Activated T-helper 1 cell treated with anti-CD3 and anti-CD28 coated beads, Interleukin-12 subunit alpha, Interleukin-12 subunit beta, Interleukin-2, Interleukin-4 antibody, amounts not matched to agents 30 ng/mL and 10 ng/mL and 1 ng/mL, durations not matched to agents 14 hours and 24 hours and 36 hours (primary cell): ENCODE results near the gene OSTF1. TPM values are rescaled to one million over a fixed set of nuclear protein-coding genes. Genes with fewer than 3 reads are reported as not detected.
A peak's percentile ranks its signal among the peaks of the same experiment; 100 is the strongest.

ENCODE experiments used
- DNase-seq: peaks from one replicate; pipeline ENCODE4 v3.0.0; 2021; ENCODE audit warnings: low spot score
- H3K27ac Mint-ChIP-seq: one replicate; pipeline ENCODE4 v1.8.0; 2021; ENCODE audit warnings: mild to moderate bottlenecking, mixed read lengths
- H3K27me3 Mint-ChIP-seq: one replicate; pipeline ENCODE4 v1.8.0; 2022; ENCODE audit warnings: mild to moderate bottlenecking, moderate library complexity, mixed read lengths; ENCODE audit not compliant: insufficient read depth
- H3K36me3 Mint-ChIP-seq: one replicate; pipeline ENCODE4 v1.8.0; 2021; ENCODE audit warnings: low read depth, mixed read lengths
- H3K4me1 Mint-ChIP-seq: one replicate; pipeline ENCODE4 v1.8.0; 2021; ENCODE audit warnings: low read depth, mixed read lengths
- H3K4me3 Mint-ChIP-seq: one replicate; pipeline ENCODE4 v1.8.0; 2021; ENCODE audit warnings: mild to moderate bottlenecking, moderate library complexity, mixed read lengths
- H3K9me3 Mint-ChIP-seq: one replicate; pipeline ENCODE4 v1.8.0; 2021; ENCODE audit warnings: mixed read lengths
- intact Hi-C: fragments of 100-400 bp; cut with micrococcal nuclease; formaldehyde crosslinking; loops from one replicate; pipeline ENCODE4 v1.15.1; 2024
- total RNA-seq: library from RNA; stranded (reverse); gene quantifications from 2 replicates; pipeline ENCODE4 v1.2.3, GENCODE V29; 2022

Gene OSTF1
- total RNA-seq, 1 donor from 2014 or later: 53.6 TPM

DNA sequence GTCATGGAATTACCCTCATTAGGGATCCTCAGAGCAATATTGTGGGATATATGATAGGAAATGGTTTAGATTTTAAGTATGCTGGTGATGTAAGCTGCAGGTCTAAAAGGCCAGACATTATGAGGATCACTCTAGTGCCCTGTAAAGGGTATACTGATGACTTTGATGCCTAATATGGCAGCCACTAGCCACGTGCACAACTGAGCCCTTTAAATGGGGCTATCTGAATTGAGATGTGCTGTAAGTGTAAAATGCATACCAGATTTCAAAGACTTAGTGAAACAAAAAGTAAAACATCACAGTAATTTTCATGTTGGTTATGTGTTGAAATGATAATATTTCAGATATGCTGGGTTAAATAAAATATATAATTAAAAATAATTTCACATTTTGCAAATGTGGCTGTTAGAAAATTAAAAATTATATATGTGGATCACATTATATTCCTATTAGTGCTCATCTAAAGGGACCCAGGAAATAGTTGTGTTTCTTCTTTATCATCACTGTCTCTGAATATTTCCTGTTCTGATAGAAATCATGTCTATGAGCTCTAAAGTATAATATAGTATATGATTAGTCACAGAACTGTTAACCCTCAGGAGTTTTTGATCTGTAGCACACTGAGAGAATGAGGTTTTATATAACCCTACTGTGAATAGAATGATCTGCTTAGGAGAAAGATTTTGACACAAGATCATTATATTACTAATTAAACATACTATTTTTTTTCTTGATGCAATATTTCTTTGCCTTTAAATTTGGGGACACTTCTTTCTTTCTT is 50.1 kb downstream of the OSTF1 start:
- Mint-ChIP-seq H3K4me3 (no peak overlapping the region), H3K27ac (no peak overlapping the region), H3K36me3 (peaks cover 56% of the 10 kb centered on the region), H3K4me1 (peaks cover 44% of the 10 kb centered on the region), H3K9me3 (peaks cover 5% of the 10 kb centered on the region), H3K27me3 (no peaks in the 10 kb centered on the region)
- intact Hi-C loops: no loop called here
- no peak for DNase-seq

DNA sequence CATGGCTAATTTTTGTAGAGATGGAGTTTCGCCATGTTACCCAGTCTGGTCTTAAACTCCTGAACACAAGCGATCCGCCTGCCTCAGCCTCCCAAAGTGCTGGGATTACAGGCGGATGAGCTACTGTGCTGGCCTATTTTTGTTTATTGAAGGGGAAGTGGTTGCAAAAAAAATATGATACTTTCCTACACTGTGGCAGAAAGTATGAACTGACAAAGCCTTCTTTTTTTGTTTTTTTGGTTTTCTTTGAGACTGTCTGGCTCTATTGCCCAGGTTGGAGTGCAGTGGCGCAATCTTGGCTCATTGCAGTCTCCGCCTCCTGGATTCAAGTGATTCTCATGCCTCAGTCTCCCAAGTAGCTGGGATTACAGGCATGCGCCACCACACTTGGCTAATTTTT is 50.9 kb downstream of the OSTF1 start:
- H3K27ac Mint-ChIP-seq: no peak overlapping the region
- peaks cover 13% of the 10 kb centered on the region for H3K9me3 Mint-ChIP-seq
- intact Hi-C loops: no loop called here
- H3K36me3 Mint-ChIP-seq: peaks cover 61% of the 10 kb centered on the region
- H3K4me3 Mint-ChIP-seq: no peak overlapping the region
- H3K4me1 Mint-ChIP-seq: peaks cover 45% of the 10 kb centered on the region
- DNase-seq: no peak
- H3K27me3 Mint-ChIP-seq: no peaks in the 10 kb centered on the region

DNA sequence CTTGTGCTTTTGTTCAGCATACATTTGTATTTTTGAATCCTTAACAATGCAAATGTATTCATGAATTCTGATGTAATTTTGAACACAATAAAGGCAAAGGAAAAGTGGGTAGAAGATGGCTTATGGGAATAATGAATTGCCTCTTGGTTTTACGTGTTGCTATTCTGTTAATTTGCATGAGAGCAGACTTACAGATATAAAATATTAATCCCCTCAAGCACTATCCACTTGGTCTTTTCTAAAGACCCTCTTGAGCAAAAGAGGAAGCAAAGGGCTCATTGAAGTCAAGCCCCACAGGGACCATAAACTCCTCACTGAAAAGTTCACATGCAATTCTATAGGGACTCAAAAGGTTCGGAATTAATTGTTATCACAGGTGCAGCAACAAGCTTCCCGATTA is 51.9 kb downstream of the OSTF1 start:
- Mint-ChIP-seq H3K4me1 (peaks cover 47% of the 10 kb centered on the region), H3K27ac (no peak overlapping the region), H3K4me3 (no peak overlapping the region), H3K9me3 (peaks cover 23% of the 10 kb centered on the region), H3K36me3 (peaks cover 65% of the 10 kb centered on the region), H3K27me3 (no peaks in the 10 kb centered on the region)
- DNase-seq: no peak
- intact Hi-C loops: loop anchor here (10.0 kb wide), 2 partner anchors 1255 to 1985 kb away; partner anchors contain the start of genes ANXA1 and RFK

DNA sequence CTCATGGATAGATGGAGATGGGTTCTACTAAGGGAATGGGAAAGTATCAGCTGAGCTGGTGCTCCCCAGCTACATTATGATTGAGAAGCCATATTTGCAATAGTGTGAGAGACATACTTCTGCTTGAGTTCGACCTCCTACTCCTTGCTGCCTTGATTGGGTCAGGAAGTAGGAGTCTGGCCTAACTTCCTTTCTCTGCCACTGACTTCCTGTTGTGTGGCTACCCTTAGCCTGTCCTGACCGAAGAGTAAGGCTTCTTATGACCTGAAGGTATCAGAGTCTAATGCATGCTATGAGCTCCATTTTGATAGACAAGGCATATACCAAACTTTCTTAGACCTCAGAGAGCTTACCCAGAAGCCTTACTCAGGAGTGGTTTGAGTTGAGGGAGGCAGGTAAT is 53.9 kb downstream of the OSTF1 start:
- H3K9me3 Mint-ChIP-seq: peaks cover 31% of the 10 kb centered on the region
- no peak for DNase-seq
- H3K36me3 Mint-ChIP-seq: peaks cover 63% of the 10 kb centered on the region
- no peaks in the 10 kb centered on the region for H3K27me3 Mint-ChIP-seq
- H3K27ac Mint-ChIP-seq: peak overlapping the region; percentile 74
- intact Hi-C loops: loop anchor here (10.0 kb wide), 2 partner anchors 1253 to 1987 kb away; partner anchors contain the start of genes ANXA1 and RFK
- peak overlapping the region; percentile 31 for H3K4me3 Mint-ChIP-seq
- peaks cover 58% of the 10 kb centered on the region for H3K4me1 Mint-ChIP-seq

DNA sequence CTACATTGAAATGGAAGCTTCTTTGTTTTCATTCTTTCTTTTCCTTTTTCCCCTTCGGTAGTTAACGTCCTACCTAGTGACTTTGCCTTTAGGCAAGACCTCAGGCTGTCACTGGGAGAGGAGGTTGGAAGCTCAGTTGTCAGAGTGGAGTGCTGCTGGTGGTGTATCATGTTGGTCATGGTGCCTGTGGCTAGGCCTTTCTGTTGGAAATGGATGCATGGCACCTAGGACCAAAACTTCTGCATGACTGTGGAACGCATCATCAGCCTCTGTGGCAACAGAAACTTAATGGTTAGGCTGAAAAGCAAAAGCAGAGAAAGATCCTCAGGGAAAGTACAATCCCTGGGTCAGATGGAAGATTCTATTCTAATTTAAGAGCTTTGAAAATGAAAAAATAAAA is 57.9 kb downstream of the OSTF1 start:
- H3K4me1 Mint-ChIP-seq: peaks cover 71% of the 10 kb centered on the region
- peaks cover 31% of the 10 kb centered on the region for H3K9me3 Mint-ChIP-seq
- intact Hi-C loops: loop anchor here (2.0 to 10.0 kb wide), 3 partner anchors 193 to 1991 kb away; partner anchors contain the start of genes ANXA1, C9orf40 and RFK
- no peak overlapping the region for H3K4me3 Mint-ChIP-seq
- no peaks in the 10 kb centered on the region for H3K27me3 Mint-ChIP-seq
- no peak overlapping the region for H3K27ac Mint-ChIP-seq
- no peak for DNase-seq
- H3K36me3 Mint-ChIP-seq: peaks cover 50% of the 10 kb centered on the region

DNA sequence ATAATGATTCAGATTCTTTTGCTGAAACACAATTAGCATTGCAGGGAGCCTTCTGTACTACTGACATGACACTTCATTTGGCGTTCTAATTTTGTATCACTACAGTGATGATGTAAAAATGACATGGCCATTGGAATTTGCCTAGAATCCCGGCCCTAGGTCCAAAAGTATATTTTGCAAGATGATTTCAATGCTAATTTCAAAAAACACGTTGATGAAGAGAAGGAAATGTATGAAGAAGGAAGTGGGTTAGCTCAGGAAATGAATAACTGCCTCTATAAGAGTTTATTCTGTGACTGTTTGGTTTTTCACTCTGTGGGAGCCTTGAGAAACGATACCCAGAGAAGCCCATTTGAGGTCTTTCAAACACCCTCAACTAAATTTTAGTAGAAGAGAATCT is 59.3 kb downstream of the OSTF1 start:
- intact Hi-C loops: loop anchor here (1.0 to 10.0 kb wide), 8 partner anchors 19 to 1993 kb away; partner anchors contain the start of genes ANXA1, C9orf40, CARNMT1 and NMRK1
- DNase-seq: no peak
- Mint-ChIP-seq H3K27ac (peak overlapping the region; percentile 87), H3K9me3 (peaks cover 28% of the 10 kb centered on the region), H3K27me3 (no peaks in the 10 kb centered on the region), H3K4me3 (peak overlapping the region; percentile 64), H3K4me1 (peaks cover 76% of the 10 kb centered on the region), H3K36me3 (peaks cover 46% of the 10 kb centered on the region)

DNA sequence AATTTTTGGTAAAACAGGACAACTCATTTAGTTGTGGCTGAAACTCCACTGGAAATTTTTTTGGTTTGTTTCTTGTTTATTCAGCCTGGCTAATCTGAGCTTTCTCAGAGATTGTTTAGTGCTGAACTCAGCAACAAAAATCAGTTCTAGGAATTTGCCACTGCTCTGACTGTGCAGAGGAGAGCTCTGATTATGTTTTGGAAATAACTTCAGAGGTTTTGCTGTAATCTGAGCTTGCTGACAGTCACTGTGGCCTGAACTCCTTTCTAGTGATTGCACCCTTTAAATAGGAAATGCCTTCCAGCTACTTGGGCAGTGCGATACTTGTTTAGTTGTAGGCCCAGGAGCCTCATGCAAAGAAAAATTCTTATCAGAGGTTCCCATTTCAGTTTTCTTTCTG is 60.2 kb downstream of the OSTF1 start:
- H3K9me3 Mint-ChIP-seq: peaks cover 25% of the 10 kb centered on the region

DNA sequence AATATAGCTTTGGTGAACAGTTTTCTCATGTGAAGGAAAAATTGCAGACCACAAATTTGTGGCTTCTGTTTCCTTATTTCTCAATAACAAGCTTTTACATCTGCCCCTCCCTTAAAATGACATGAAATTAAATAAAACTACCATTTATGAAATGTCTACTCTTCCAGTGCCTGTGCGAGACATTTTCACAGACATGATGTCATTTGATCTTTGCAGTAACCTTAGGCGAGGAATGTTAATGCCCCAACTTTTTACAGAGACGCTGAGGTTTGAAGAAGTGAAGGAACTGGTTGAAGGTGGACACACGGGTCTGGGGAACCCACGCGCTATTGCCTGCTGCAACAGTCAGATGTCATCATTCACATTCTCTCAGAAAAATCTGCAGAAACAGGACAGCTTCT is 61.5 kb downstream of the OSTF1 start:
- Mint-ChIP-seq H3K27ac (peak overlapping the region; percentile 19), H3K4me3 (peak overlapping the region; percentile 28), H3K4me1 (peaks cover 80% of the 10 kb centered on the region), H3K9me3 (peaks cover 12% of the 10 kb centered on the region), H3K36me3 (peaks cover 32% of the 10 kb centered on the region), H3K27me3 (no peaks in the 10 kb centered on the region)
- intact Hi-C loops: loop anchor here (2.0 to 10.0 kb wide), 6 partner anchors 33 to 1995 kb away; partner anchors contain the start of genes ANXA1, CARNMT1 and RFK
- DNase-seq: no peak

More for the DNA sequence above, 60.2 kb downstream of the OSTF1 start:
- peak overlapping the region; percentile 62 for H3K4me3 Mint-ChIP-seq
- peaks cover 44% of the 10 kb centered on the region for H3K36me3 Mint-ChIP-seq
- intact Hi-C loops: loop anchor here (1.0 to 10.0 kb wide), 6 partner anchors 20 to 1994 kb away; partner anchors contain the start of genes ANXA1, CARNMT1, NMRK1 and OSTF1
- peaks cover 79% of the 10 kb centered on the region for H3K4me1 Mint-ChIP-seq
- DNase-seq: peak; percentile 37
- no peaks in the 10 kb centered on the region for H3K27me3 Mint-ChIP-seq
- peak overlapping the region; percentile 87 for H3K27ac Mint-ChIP-seq

DNA sequence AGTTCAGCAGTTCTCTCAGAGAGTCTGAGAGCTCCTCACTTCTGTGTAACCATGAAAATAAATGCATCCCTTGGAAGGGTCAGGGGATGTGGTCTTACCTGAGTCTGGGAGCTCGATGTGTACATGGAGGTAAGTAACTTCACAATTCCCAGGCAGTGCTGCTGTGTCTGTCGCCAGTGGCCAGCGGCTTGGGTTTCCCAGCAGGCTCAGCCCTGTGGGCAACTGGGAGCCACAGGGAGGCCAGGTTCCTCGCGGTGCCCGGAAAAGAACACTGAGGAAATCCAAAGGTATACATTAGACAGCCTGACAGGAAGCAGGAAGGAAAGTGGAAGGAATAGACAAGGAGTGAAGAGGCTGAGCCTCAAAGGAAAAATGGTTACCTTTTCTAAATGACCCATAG is 62.2 kb downstream of the OSTF1 start:
- Mint-ChIP-seq H3K4me3 (peak overlapping the region; percentile 24), H3K36me3 (peaks cover 28% of the 10 kb centered on the region), H3K4me1 (peaks cover 75% of the 10 kb centered on the region), H3K27me3 (no peaks in the 10 kb centered on the region), H3K9me3 (peaks cover 6% of the 10 kb centered on the region), H3K27ac (peak overlapping the region; percentile 48)
- intact Hi-C loops: loop anchor here (5.0 kb wide), 2 partner anchors 33 to 1292 kb away; no protein-coding TSS in a partner anchor
- no peak for DNase-seq

DNA sequence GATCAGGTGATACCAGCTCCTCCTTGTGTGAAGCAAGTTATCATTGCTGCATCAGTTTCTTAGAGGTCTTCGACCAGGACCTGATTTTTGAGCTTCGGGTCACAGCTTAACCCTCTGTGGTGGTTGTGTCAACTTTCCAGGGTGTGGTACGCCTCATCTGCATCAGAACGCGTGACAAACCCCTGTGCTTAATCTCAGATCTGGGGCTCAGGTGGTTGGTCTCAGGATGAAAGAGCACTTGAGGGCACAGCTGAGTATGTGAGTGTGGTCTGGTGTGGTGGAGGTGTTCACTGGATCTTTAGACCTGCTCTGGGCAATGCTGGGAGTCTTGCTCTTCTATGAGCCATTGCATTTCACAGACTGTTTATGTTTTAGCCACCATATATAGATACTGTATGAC is 64.1 kb downstream of the OSTF1 start:
- H3K4me3 Mint-ChIP-seq: peak overlapping the region; percentile 21
- H3K36me3 Mint-ChIP-seq: peaks cover 25% of the 10 kb centered on the region
- H3K4me1 Mint-ChIP-seq: peaks cover 73% of the 10 kb centered on the region
- peak overlapping the region; percentile 55 for H3K27ac Mint-ChIP-seq
- intact Hi-C loops: loop anchor here (5.0 kb wide), 2 partner anchors 35 to 1290 kb away; no protein-coding TSS in a partner anchor
- DNase-seq: peak; percentile 55
- H3K9me3 Mint-ChIP-seq: no peaks in the 10 kb centered on the region
- H3K27me3 Mint-ChIP-seq: no peaks in the 10 kb centered on the region

DNA sequence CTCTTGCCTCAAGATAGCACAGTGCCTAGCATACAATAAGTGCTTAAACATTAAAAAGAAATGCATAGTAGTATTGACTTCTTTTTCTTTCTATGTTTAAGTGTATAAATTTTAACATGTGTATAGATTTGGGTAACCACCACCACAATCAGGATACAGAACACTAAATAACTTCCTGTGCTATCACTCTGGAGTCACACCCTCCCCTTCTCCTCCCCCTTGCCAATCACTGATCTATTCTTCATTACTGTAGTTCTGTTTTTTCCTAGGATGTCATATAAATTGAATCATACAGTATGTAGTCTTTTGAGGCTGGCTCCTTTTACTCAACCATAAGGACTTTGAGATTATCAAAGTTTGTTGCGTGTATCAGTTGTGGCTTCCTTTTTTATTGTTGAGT is 68.5 kb downstream of the OSTF1 start:
- no peak overlapping the region for H3K27ac Mint-ChIP-seq
- H3K27me3 Mint-ChIP-seq: no peaks in the 10 kb centered on the region
- H3K4me3 Mint-ChIP-seq: no peak overlapping the region
- peaks cover 23% of the 10 kb centered on the region for H3K36me3 Mint-ChIP-seq
- peaks cover 32% of the 10 kb centered on the region for H3K4me1 Mint-ChIP-seq
- H3K9me3 Mint-ChIP-seq: no peaks in the 10 kb centered on the region
- DNase-seq: no peak
- intact Hi-C loops: no loop called here

DNA sequence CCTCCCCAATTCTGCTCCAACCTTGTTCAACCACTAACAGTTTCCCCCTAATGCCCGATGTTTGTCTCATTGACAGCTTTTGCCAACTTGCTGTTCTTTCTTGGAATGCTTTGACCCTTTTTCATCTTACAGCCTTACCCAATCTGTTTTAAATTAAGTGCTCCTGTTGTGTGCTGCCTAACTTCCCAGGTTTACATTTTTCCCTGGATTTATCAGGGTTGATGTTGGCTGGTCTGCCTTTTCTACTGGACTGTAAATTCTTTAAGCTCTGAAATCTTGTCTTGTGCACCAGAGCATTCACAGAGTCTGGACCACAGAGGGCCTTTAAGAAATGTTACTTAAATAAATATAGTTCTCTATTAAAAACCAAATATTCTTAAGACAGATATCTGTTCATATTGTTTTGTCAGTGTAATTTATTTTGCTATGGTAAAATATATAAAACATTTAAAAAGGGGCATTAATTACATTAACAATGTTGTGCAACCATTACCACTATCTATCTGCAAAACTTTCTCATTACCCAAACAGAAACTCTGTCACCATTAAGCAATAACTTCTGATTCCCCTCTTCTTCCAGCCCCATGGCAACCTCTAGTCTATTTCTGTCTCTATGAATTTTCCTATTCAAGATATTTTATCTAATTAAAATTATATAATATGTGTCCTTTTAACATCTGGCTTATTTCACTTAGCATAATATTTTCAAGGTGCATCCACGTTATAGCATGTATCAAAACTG is 73.0 kb downstream of the OSTF1 start:
- peaks cover 10% of the 10 kb centered on the region for H3K4me1 Mint-ChIP-seq
- H3K4me3 Mint-ChIP-seq: no peak overlapping the region
- H3K36me3 Mint-ChIP-seq: peaks cover 40% of the 10 kb centered on the region
- H3K27me3 Mint-ChIP-seq: no peaks in the 10 kb centered on the region
- no peak for DNase-seq
- no peak overlapping the region for H3K27ac Mint-ChIP-seq
- H3K9me3 Mint-ChIP-seq: peaks cover 29% of the 10 kb centered on the region
- intact Hi-C loops: no loop called here
